Superior temporal gyrus (tissue), 1 donor: ENCODE data around the gene PLCB4.

Experiments used
- DNase-seq: peaks from one replicate; pipeline ENCODE4 v3.0.0-alpha.2; 2016; ENCODE audit errors: extremely low spot score

Gene PLCB4

GRCh38 chr20:9177278-9177677, 108.4 kb downstream of the PLCB4 start:
- DNase-seq = no peak

- no peak for DNase-seq
These were observed 110.4 kb downstream of the PLCB4 start for GRCh38 chr20:9179193-9179802.

- DNase-seq = no peak
These were observed 111.0 kb downstream of the PLCB4 start for GRCh38 chr20:9179867-9180266.

GRCh38 chr20:9180481-9181257, 111.8 kb downstream of the PLCB4 start:
- DNase-seq = no peak

GRCh38 chr20:9185511-9185910, 116.6 kb downstream of the PLCB4 start:
- no peak for DNase-seq

GRCh38 chr20:9186396-9186795, 117.5 kb downstream of the PLCB4 start:
- DNase-seq = no peak

- no peak for DNase-seq
These were observed 126.1 kb downstream of the PLCB4 start for GRCh38 chr20:9195031-9195430.

GRCh38 chr20:9196110-9196509, 127.2 kb downstream of the PLCB4 start:
- DNase-seq = peak; percentile 34

- DNase-seq = no peak
These were observed 129.6 kb downstream of the PLCB4 start for GRCh38 chr20:9198460-9198859.

GRCh38 chr20:9200196-9200595, 131.3 kb downstream of the PLCB4 start:
- DNase-seq = no peak

- DNase-seq = no peak
These were observed 131.7 kb downstream of the PLCB4 start for GRCh38 chr20:9200620-9201019.

GRCh38 chr20:9202420-9203080, 133.7 kb downstream of the PLCB4 start:
- no peak for DNase-seq

- no peak for DNase-seq
These were observed 134.2 kb downstream of the PLCB4 start for GRCh38 chr20:9203081-9203447.

GRCh38 chr20:9204979-9205378, 136.1 kb downstream of the PLCB4 start:
- DNase-seq = no peak

- no peak for DNase-seq
These were observed 137.6 kb downstream of the PLCB4 start for GRCh38 chr20:9206486-9206885.

GRCh38 chr20:9207253-9207652, 138.4 kb downstream of the PLCB4 start:
- DNase-seq = no peak

- no peak for DNase-seq
These were observed 141.5 kb downstream of the PLCB4 start for GRCh38 chr20:9210356-9210755.

GRCh38 chr20:9211016-9211760, 142.3 kb downstream of the PLCB4 start:
- no peak for DNase-seq

- no peak for DNase-seq
These were observed 143.8 kb downstream of the PLCB4 start for GRCh38 chr20:9212735-9213134.

- no peak for DNase-seq
These were observed 145.8 kb downstream of the PLCB4 start for GRCh38 chr20:9214685-9215084.

- no peak for DNase-seq
These were observed 146.7 kb downstream of the PLCB4 start for GRCh38 chr20:9215539-9215938.

- DNase-seq = peak; percentile 57
These were observed 149.7 kb downstream of the PLCB4 start for GRCh38 chr20:9218531-9218961.
